Measurements from ENCODE around the gene TENT4A.

- TF ChIP-seq CTCF (IDR thresholded peaks at IDR 0.05) (no peak), POLR2A (IDR thresholded peaks at IDR 0.05) (no peak)
These were observed 14.5 kb upstream of the TENT4A start for GRCh38 chr5:6698696-6699095.

All from esophagus squamous epithelium (tissue), 4 donors.